B cell (primary cell): Measurements from ENCODE around the gene SLC4A11. TPM values are rescaled to one million over a fixed set of nuclear protein-coding genes. Genes with fewer than 3 reads are reported as not detected.
A peak's percentile ranks its signal among the peaks of the same experiment; 100 is the strongest.

ENCODE experiments used
- ATAC-seq: fragments of 200-7000 bp; cut with Tn5 transposase; one replicate; pipeline ENCODE4 v1.10.0; 2021; ENCODE audit warnings: low read depth, mild to moderate bottlenecking, moderate number of reproducible peaks, moderate library complexity
- CTCF ChIA-PET: fragments of 350-600 bp; sonication (Branson Sonifier 250); formaldehyde crosslinking; loops from one replicate; lab custom pipeline; 2021; ENCODE audit warnings: antibody characterized with exemption, inconsistent platforms; lab: Charles Lee
- POLR2A ChIA-PET: fragments of 350-600 bp; sonication (Branson Sonifier 250); formaldehyde crosslinking; loops from one replicate; lab custom pipeline; 2021; ENCODE audit warnings: antibody characterized with exemption; lab: Charles Lee
- DNase-seq: peaks from one replicate; pipeline ENCODE4 v3.0.0; 2013
- H2AFZ ChIP-seq: 2 replicates; pipeline ENCODE4 v1.6.1; 2012; ENCODE audit warnings: mild to moderate bottlenecking, low read depth, low read length; ENCODE audit not compliant: insufficient read depth, poor library complexity, severe bottlenecking
- H3K27ac ChIP-seq, 2 donors: 1 replicate in 1 of 2; 2 replicates in 1 of 2; pipeline ENCODE4 v1.5.1; 2012 to 2013; ENCODE audit warnings: low read length in 2 of 2, mild to moderate bottlenecking in 2 of 2, moderate library complexity in 1 of 2
- H3K27me3 ChIP-seq, 4 experiments: fragments of 200-600 bp in 1 of 4; sonication (generic) in 1 of 4; replicated peaks in 1 of 4; 1 replicate in 2 of 4; 2 replicates in 2 of 4; pipeline versions ENCODE4 v1.6.1 to v1.7.0; 2013 to 2016; ENCODE audit warnings: low read length in 3 of 4, mild to moderate bottlenecking in 2 of 4, mixed read lengths in 1 of 4, moderate library complexity in 1 of 4; ENCODE audit not compliant: insufficient read depth in 4 of 4, control insufficient read depth in 3 of 4; ENCODE audit errors: control extremely low read depth in 1 of 4
- H3K36me3 ChIP-seq, 2 experiments: replicated peaks in 1 of 2; 1 replicate in 1 of 2; 2 replicates in 1 of 2; pipeline versions ENCODE4 v1.6.1 to v1.7.1; 2013; ENCODE audit warnings: low read length in 1 of 2; ENCODE audit not compliant: insufficient read depth in 2 of 2, control insufficient read depth in 1 of 2; ENCODE audit errors: control extremely low read depth in 1 of 2, extremely low read depth in 1 of 2
- H3K4me1 ChIP-seq, 2 donors: fragments of 200-600 bp in 1 of 2; sonication (generic) in 1 of 2; 1 replicate in 1 of 2; 2 replicates in 1 of 2; pipeline versions ENCODE4 v1.5.1 to v1.6.1; 2013 to 2017; ENCODE audit warnings: low read length in 2 of 2; ENCODE audit not compliant: control insufficient read depth in 2 of 2, insufficient read depth in 2 of 2
- H3K4me2 ChIP-seq: replicated peaks from 2 replicates; pipeline ENCODE3; 2012; ENCODE audit warnings: mild to moderate bottlenecking, low read depth, low read length; ENCODE audit not compliant: poor library complexity, severe bottlenecking
- H3K4me3 ChIP-seq, 5 experiments: fragments of 200-600 bp in 1 of 5; sonication (generic) in 1 of 5; 1 replicate in 3 of 5; 2 replicates in 2 of 5; pipeline versions ENCODE4 v1.5.1 to v1.7.0; 2011 to 2016; ENCODE audit warnings: low read length in 4 of 5, mild to moderate bottlenecking in 4 of 5, low read depth in 2 of 5, control low read depth in 1 of 5, moderate library complexity in 1 of 5; ENCODE audit not compliant: insufficient read depth in 1 of 5; ENCODE audit errors: control extremely low read depth in 1 of 5, extremely low read depth in 1 of 5
- H3K79me2 ChIP-seq: fragments of 200-600 bp; sonication (generic); one replicate; pipeline ENCODE4 v1.6.0; 2016; ENCODE audit warnings: low read length; ENCODE audit not compliant: control insufficient read depth, insufficient read depth
- H3K9ac ChIP-seq: fragments of 200-600 bp; sonication (generic); 2 replicates; pipeline ENCODE4 v1.6.1; 2017; ENCODE audit warnings: mild to moderate bottlenecking, low read length, moderate library complexity
- H3K9me3 ChIP-seq, 3 donors: one replicate each; pipeline versions ENCODE4 v1.6.1 to v1.7.1; 2013; ENCODE audit warnings: low read length in 2 of 3; ENCODE audit not compliant: control insufficient read depth in 2 of 3, insufficient read depth in 1 of 3; ENCODE audit errors: control extremely low read depth in 1 of 3
- H4K20me1 ChIP-seq: 2 replicates; pipeline ENCODE4 v1.6.0; 2012; ENCODE audit warnings: mild to moderate bottlenecking, low read length; ENCODE audit not compliant: insufficient read depth, control insufficient read depth, poor library complexity, severe bottlenecking
- H3K27ac Mint-ChIP-seq: one replicate; pipeline ENCODE4 v1.8.0; 2021; ENCODE audit warnings: mixed read lengths
- H3K27me3 Mint-ChIP-seq: one replicate; pipeline ENCODE4 v1.8.0; 2021; ENCODE audit warnings: mixed read lengths
- H3K4me1 Mint-ChIP-seq: one replicate; pipeline ENCODE4 v1.8.0; 2021; ENCODE audit warnings: mixed read lengths
- H3K4me3 Mint-ChIP-seq: one replicate; pipeline ENCODE4 v1.8.0; 2021; ENCODE audit warnings: mixed read lengths
- H3K9me3 Mint-ChIP-seq: one replicate; pipeline ENCODE4 v1.8.0; 2022; ENCODE audit warnings: mixed read lengths; ENCODE audit not compliant: insufficient read depth
- WGBS: methylation state at CpG from one replicate; pipeline ENCODE4 v1.1.5; 2013; ENCODE audit warnings: missing lambda C conversion rate; ENCODE audit not compliant: insufficient coverage; 5-methylcytosine and 5-hydroxymethylcytosine counted together
- intact Hi-C: fragments of 100-400 bp; cut with micrococcal nuclease; formaldehyde crosslinking; loops from one replicate; pipeline ENCODE4 v1.10.0; 2022
- polyA plus RNA-seq: library from polyadenylated mRNA; depleted of rRNA; stranded (reverse); fragments of >200 nt; gene quantifications from 2 replicates; pipeline ENCODE4 v1.2.3, GENCODE V29; 2012
- total RNA-seq, 2 donors: library from RNA; stranded (reverse); fragments of 120-200 nt in 1 of 2; gene quantifications; 1 replicate in 1 of 2; 2 replicates in 1 of 2; pipeline versions ENCODE4 v1.2.3 to v1.2.4, GENCODE V29; 2013 to 2022
- TF ChIP-seq, protein P1 (sequence below): fragments of 200-600 bp; IDR thresholded peaks from one replicate; pipeline ENCODE4 v1.8.0; 2022; ENCODE audit warnings: antibody characterized with exemption, mild to moderate bottlenecking

The SLC4A11 gene
- total and polyA plus RNA-seq, 2 donors (not counting 1 experiment from before 2014, with no cell fraction given): 0.85 to 1.6 TPM

DNA sequence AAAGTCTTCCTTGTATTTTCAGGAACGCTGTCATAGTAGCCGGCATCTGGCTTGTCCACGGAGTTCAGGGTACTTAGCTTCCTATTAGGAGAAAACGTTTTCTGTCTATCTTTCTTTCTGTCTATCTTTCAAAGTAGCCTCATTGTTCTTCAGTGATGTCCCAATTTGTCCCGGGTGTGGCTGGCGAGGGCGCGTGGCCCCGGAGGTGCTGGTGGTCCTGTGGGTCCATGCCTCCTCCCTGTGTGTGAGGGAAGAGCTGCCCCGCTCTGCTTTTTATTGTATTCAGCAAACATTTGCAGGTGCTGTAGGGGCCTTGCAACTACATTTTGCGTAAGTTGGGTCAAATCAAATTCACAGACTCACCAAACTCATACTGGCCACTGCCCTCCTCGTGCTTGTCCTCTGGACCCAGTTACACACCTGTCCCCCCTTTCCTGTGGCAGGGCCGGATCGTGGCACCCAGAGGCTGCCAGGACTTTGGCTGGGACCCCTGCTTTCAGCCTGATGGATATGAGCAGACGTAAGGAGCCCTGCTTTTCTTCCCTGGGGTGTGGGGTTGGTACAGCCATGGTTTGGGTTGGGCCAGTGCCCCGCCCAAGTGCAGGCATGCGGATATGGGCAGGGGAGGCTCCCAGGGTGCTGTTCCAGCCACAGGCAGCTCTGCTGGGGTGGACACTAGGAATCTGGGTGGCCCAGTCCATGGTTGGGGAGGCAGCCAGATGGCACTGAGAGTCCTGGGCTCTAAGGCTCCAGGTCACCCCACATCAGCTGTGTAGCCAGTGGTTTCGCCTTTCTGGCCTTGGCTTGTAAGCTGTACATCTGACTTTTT, 17.4 kb downstream of the SLC4A11 start:
- Histone ChIP-seq H4K20me1 (peaks cover 5% of the 10 kb centered on the region), H3K27ac (no peak overlapping the region), H3K4me1 (peaks cover 26 to 35% of the 10 kb centered on the region in 2 donors), H2AFZ (no peak overlapping the region), H3K27me3 (no peaks in the 10 kb centered on the region), H3K4me3 (no peak overlapping the region), H3K4me2 (no peak overlapping the region), H3K9ac (no peak overlapping the region), H3K9me3 (no peaks in the 10 kb centered on the region), H3K36me3 (peaks cover 0 to 18% of the 10 kb centered on the region in 2 experiments), H3K79me2 (peaks cover 7% of the 10 kb centered on the region)
- Mint-ChIP-seq H3K9me3 (no peaks in the 10 kb centered on the region), H3K27me3 (no peaks in the 10 kb centered on the region), H3K4me1 (peaks cover 30% of the 10 kb centered on the region), H3K27ac (peak overlapping the region; percentile 61), H3K4me3 (no peak overlapping the region)
- DNase-seq (no peak), ATAC-seq (no peak)
- TF ChIP-seq, protein P1, sequence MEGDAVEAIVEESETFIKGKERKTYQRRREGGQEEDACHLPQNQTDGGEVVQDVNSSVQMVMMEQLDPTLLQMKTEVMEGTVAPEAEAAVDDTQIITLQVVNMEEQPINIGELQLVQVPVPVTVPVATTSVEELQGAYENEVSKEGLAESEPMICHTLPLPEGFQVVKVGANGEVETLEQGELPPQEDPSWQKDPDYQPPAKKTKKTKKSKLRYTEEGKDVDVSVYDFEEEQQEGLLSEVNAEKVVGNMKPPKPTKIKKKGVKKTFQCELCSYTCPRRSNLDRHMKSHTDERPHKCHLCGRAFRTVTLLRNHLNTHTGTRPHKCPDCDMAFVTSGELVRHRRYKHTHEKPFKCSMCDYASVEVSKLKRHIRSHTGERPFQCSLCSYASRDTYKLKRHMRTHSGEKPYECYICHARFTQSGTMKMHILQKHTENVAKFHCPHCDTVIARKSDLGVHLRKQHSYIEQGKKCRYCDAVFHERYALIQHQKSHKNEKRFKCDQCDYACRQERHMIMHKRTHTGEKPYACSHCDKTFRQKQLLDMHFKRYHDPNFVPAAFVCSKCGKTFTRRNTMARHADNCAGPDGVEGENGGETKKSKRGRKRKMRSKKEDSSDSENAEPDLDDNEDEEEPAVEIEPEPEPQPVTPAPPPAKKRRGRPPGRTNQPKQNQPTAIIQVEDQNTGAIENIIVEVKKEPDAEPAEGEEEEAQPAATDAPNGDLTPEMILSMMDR: no peak
- intact Hi-C loops: loop anchor here (2.0 kb wide), 2 partner anchors 13 to 17 kb away; partner anchors contain the start of genes ITPA and SLC4A11
- ChIA-PET POLR2A (no interaction called here), CTCF (interaction anchor here (1.3 to 8.0 kb wide), 3 partner anchors 17 to 94 kb away, joined by 3 to 76 read pairs (median 6); partner anchors contain the start of gene SLC4A11)
- WGBS: 99% methylated on average over 9 of the region's 18 CpGs
